Measurements from ENCODE around the gene ADAMTS18. TPM values are rescaled to one million over a fixed set of nuclear protein-coding genes. Genes with fewer than 3 reads are reported as not detected.

The ADAMTS18 gene
- total and polyA plus RNA-seq, 2 donors from 2014 or later, result 0.06 to 0.60 TPM

DNA sequence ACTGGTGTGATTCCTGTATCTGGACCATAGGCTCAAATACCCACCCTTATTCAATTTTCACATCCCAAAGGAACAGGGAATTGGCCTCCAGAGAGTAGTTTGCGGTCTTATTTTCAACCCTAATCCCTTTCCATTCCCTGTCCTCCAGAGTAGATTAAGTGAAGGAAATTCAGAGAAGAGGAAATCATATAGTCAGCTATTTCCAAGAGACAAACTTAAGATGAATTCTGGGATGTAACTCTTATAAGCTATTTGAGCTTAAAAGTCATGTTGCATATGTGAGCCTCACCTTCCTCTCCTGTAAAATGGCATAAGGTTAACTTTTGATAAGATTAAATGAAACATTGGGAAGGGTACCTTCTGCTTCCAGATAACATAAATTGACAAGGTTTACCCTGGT, 37.4 kb upstream of the ADAMTS18 start:
- H3K36me3 ChIP-seq (ENCODE audit: control insufficient read depth in 2 of 3, insufficient read depth in 3 of 3, low read length in 3 of 3), result no peaks in the 10 kb centered on the region
- DNase-seq, result no peak
- no peak for FAIRE-seq
- H3K27ac ChIP-seq (ENCODE audit: low read depth in 2 of 2, low read length in 2 of 2), result no peak overlapping the region
- H3K27me3 ChIP-seq (ENCODE audit: control insufficient read depth, insufficient read depth, low read length), result no peaks in the 10 kb centered on the region
- H3K4me1 ChIP-seq (ENCODE audit: control insufficient read depth in 2 of 3, insufficient read depth in 2 of 3, low read depth in 1 of 3, low read length in 3 of 3), result no peaks in the 10 kb centered on the region
- H3K9ac ChIP-seq (ENCODE audit: low read length in 3 of 3), result no peak overlapping the region
- H3K9me3 ChIP-seq (ENCODE audit: control insufficient read depth in 2 of 3, insufficient read depth in 1 of 3, low read length in 3 of 3), result no peaks in the 10 kb centered on the region
- TF ChIP-seq CTCF (IDR thresholded peaks at IDR 0.05; ENCODE audit: borderline replicate concordance, extremely low read depth, insufficient read depth), result no peak
- intact Hi-C loops (cut with DNase I), result no loop called here
- H3K4me3 ChIP-seq (ENCODE audit: low read length in 3 of 3), result no peak overlapping the region

- Histone ChIP-seq H3K9me3 (ENCODE audit: control insufficient read depth in 2 of 3, insufficient read depth in 1 of 3, low read length in 3 of 3) (no peaks in the 10 kb centered on the region), H3K27ac (ENCODE audit: low read depth in 2 of 2, low read length in 2 of 2) (no peak overlapping the region), H3K9ac (ENCODE audit: low read length in 3 of 3) (no peak overlapping the region), H3K4me3 (ENCODE audit: low read length in 3 of 3) (no peak overlapping the region), H3K27me3 (ENCODE audit: control insufficient read depth, insufficient read depth, low read length) (no peaks in the 10 kb centered on the region), H3K4me1 (ENCODE audit: control insufficient read depth in 2 of 3, insufficient read depth in 2 of 3, low read depth in 1 of 3, low read length in 3 of 3) (no peaks in the 10 kb centered on the region), H3K36me3 (ENCODE audit: control insufficient read depth in 2 of 3, insufficient read depth in 3 of 3, low read length in 3 of 3) (no peaks in the 10 kb centered on the region)
- no peak for TF ChIP-seq CTCF (IDR thresholded peaks at IDR 0.05; ENCODE audit: borderline replicate concordance, extremely low read depth, insufficient read depth)
- DNase-seq, result no peak
- intact Hi-C loops (cut with DNase I), result no loop called here
- no peak for FAIRE-seq
Observed at GRCh38 chr16:77470851-77471250, 36.0 kb upstream of the ADAMTS18 start.

GRCh38 chr16:77469634-77470033, 34.8 kb upstream of the ADAMTS18 start:
- H3K36me3 ChIP-seq (ENCODE audit: control insufficient read depth in 2 of 3, insufficient read depth in 3 of 3, low read length in 3 of 3), result no peaks in the 10 kb centered on the region
- no peaks in the 10 kb centered on the region for H3K27me3 ChIP-seq (ENCODE audit: control insufficient read depth, insufficient read depth, low read length)
- no peak overlapping the region for H3K9ac ChIP-seq (ENCODE audit: low read length in 3 of 3)
- H3K9me3 ChIP-seq (ENCODE audit: control insufficient read depth in 2 of 3, insufficient read depth in 1 of 3, low read length in 3 of 3), result no peaks in the 10 kb centered on the region
- no peak for TF ChIP-seq CTCF (IDR thresholded peaks at IDR 0.05; ENCODE audit: borderline replicate concordance, extremely low read depth, insufficient read depth)
- DNase-seq, result no peak
- no peak for FAIRE-seq
- no peak overlapping the region for H3K27ac ChIP-seq (ENCODE audit: low read depth in 2 of 2, low read length in 2 of 2)
- H3K4me1 ChIP-seq (ENCODE audit: control insufficient read depth in 2 of 3, insufficient read depth in 2 of 3, low read depth in 1 of 3, low read length in 3 of 3), result no peaks in the 10 kb centered on the region
- H3K4me3 ChIP-seq (ENCODE audit: low read length in 3 of 3), result no peak overlapping the region
- intact Hi-C loops (cut with DNase I), result no loop called here

DNA sequence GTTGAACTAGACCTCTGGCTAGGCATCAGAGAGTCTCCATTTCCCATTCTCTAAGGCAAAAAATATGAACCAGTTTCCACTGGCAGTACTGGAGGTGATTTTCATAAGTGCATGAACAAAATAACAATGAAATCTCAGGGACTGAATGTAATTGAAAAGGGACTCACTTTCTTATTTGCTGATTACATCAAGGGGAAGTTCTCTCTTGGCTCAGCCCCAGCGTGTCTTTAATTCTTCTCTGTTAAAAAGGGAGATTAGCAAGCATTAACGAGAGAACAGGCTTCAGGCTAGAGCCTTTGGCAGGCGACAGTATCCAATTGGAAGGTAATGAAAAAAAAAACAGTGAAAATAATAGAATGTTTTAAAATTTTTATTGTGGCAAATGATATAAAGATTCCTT, 34.0 kb upstream of the ADAMTS18 start:
- intact Hi-C loops (cut with DNase I), result no loop called here
- Histone ChIP-seq H3K36me3 (ENCODE audit: control insufficient read depth in 2 of 3, insufficient read depth in 3 of 3, low read length in 3 of 3) (no peaks in the 10 kb centered on the region), H3K4me1 (ENCODE audit: control insufficient read depth in 2 of 3, insufficient read depth in 2 of 3, low read depth in 1 of 3, low read length in 3 of 3) (no peaks in the 10 kb centered on the region), H3K9me3 (ENCODE audit: control insufficient read depth in 2 of 3, insufficient read depth in 1 of 3, low read length in 3 of 3) (no peaks in the 10 kb centered on the region), H3K27ac (ENCODE audit: low read depth in 2 of 2, low read length in 2 of 2) (no peak overlapping the region), H3K4me3 (ENCODE audit: low read length in 3 of 3) (no peak overlapping the region), H3K9ac (ENCODE audit: low read length in 3 of 3) (no peak overlapping the region), H3K27me3 (ENCODE audit: control insufficient read depth, insufficient read depth, low read length) (no peaks in the 10 kb centered on the region)
- DNase-seq, result no peak
- no peak for TF ChIP-seq CTCF (IDR thresholded peaks at IDR 0.05; ENCODE audit: borderline replicate concordance, extremely low read depth, insufficient read depth)
- FAIRE-seq, result no peak

Data from kidney (tissue), 14 donors.